OCI-LY7 (cell line): ENCODE data around the gene C21orf91. TPM values are rescaled to one million over a fixed set of nuclear protein-coding genes. Genes with fewer than 3 reads are reported as not detected.

Experiments
- BruUV-seq: library from RNA; stranded (reverse); fragments of 400-500 nt; replicated peaks from 2 replicates; lab custom pipeline; 2021; lab: Mats Ljungman, UMichigan
- CTCF ChIA-PET: fragments of 300-600 bp; sonication (Branson Sonifier 250); formaldehyde crosslinking; loops from one replicate; lab custom pipeline; 2022; ENCODE audit warnings: antibody characterized with exemption; ENCODE audit not compliant: unreplicated experiment; lab: Charles Lee
- POLR2A ChIA-PET: fragments of 300-600 bp; sonication (Branson Sonifier 250); formaldehyde crosslinking; loops from one replicate; lab custom pipeline; 2022; ENCODE audit warnings: antibody characterized with exemption; lab: Charles Lee
- DNase-seq: peaks from one replicate; pipeline ENCODE4 v3.0.0-alpha.2; 2015; ENCODE audit warnings: low spot score
- H2AFZ ChIP-seq: fragments of 200-600 bp; sonication (generic), shearing (Covaris generic); 2 replicates; pipeline ENCODE4 v1.6.1; 2014; ENCODE audit warnings: mild to moderate bottlenecking, antibody characterized with exemption, low read length, moderate library complexity
- H3K27ac ChIP-seq: fragments of 200-600 bp; sonication (generic); 2 replicates; pipeline ENCODE4 v1.5.1; 2014; ENCODE audit warnings: mixed run types, low read depth, mild to moderate bottlenecking, moderate library complexity, low read length, inconsistent platforms; ENCODE audit not compliant: poor library complexity, severe bottlenecking
- H3K36me3 ChIP-seq: fragments of 200-600 bp; sonication (generic); 2 replicates; pipeline ENCODE4 v1.6.1; 2014; ENCODE audit warnings: mild to moderate bottlenecking, antibody characterized with exemption, low read length, moderate library complexity, mixed read lengths; ENCODE audit not compliant: insufficient read depth
- H3K4me1 ChIP-seq: fragments of 200-600 bp; sonication (generic); 2 replicates; pipeline ENCODE4 v1.5.1; 2014; ENCODE audit warnings: mild to moderate bottlenecking, low read length; ENCODE audit not compliant: insufficient read depth, poor library complexity, severe bottlenecking
- H3K4me2 ChIP-seq: fragments of 200-600 bp; sonication (generic); 2 replicates; pipeline ENCODE4 v1.6.1; 2014; ENCODE audit warnings: mild to moderate bottlenecking, low read length
- H3K4me3 ChIP-seq: fragments of 200-600 bp; sonication (generic); 2 replicates; pipeline ENCODE4 v1.5.1; 2014; ENCODE audit warnings: mild to moderate bottlenecking, low read depth, low read length; ENCODE audit not compliant: poor library complexity, severe bottlenecking
- H3K79me2 ChIP-seq: fragments of 200-600 bp; sonication (generic); 2 replicates; pipeline ENCODE4 v1.6.1; 2016; ENCODE audit warnings: low read depth, mild to moderate bottlenecking, low read length, moderate library complexity, mixed read lengths; ENCODE audit not compliant: insufficient read depth
- H3K9me2 ChIP-seq: fragments of 200-600 bp; sonication (generic); 2 replicates; pipeline ENCODE4 v1.6.1; 2016; ENCODE audit warnings: mild to moderate bottlenecking, low read length, mixed read lengths; ENCODE audit not compliant: insufficient read depth
- H3K9me3 ChIP-seq: fragments of 200-600 bp; sonication (generic); 2 replicates; pipeline ENCODE4 v1.6.1; 2014; ENCODE audit warnings: mild to moderate bottlenecking, mixed run types, low read length, mixed read lengths
- H4K20me1 ChIP-seq: fragments of 200-600 bp; sonication (generic); 2 replicates; pipeline ENCODE4 v1.6.1; 2014; ENCODE audit warnings: mild to moderate bottlenecking, antibody characterized with exemption, low read length, moderate library complexity, mixed read lengths; ENCODE audit not compliant: insufficient read depth
- EZH2phosphoT487 ChIP-seq: fragments of 200-600 bp; sonication (generic); IDR thresholded peaks from 2 replicates; pipeline ENCODE4 v1.6.1; 2018; ENCODE audit warnings: low read depth, borderline replicate concordance, mild to moderate bottlenecking, mixed run types, antibody characterized with exemption, low read length, moderate library complexity, mixed read lengths
- intact Hi-C: fragments of 100-400 bp; cut with micrococcal nuclease; formaldehyde crosslinking; loops from one replicate; pipeline ENCODE4 v1.10.0; 2022; ENCODE audit not compliant: unreplicated experiment
- total RNA-seq, 2 experiments: library from RNA; depleted of rRNA in 1 of 2; stranded (reverse); fragments of >200 nt in 1 of 2; shearing (Covaris generic) in 1 of 2; gene quantifications; 2 replicates each; pipeline ENCODE4 v1.2.3, GENCODE V29; 2014 to 2022
- TF ChIP-seq, protein P1 (sequence below): fragments of 200-600 bp; sonication (generic); conservative IDR thresholded peaks from 2 replicates; pipeline ENCODE4 v1.5.1; 2014; ENCODE audit warnings: mild to moderate bottlenecking, antibody characterized with exemption, low read length, moderate library complexity, mixed read lengths

The C21orf91 gene
- total RNA-seq, 2 experiments from 2014 or later = 15.8 to 32.8 TPM

DNA sequence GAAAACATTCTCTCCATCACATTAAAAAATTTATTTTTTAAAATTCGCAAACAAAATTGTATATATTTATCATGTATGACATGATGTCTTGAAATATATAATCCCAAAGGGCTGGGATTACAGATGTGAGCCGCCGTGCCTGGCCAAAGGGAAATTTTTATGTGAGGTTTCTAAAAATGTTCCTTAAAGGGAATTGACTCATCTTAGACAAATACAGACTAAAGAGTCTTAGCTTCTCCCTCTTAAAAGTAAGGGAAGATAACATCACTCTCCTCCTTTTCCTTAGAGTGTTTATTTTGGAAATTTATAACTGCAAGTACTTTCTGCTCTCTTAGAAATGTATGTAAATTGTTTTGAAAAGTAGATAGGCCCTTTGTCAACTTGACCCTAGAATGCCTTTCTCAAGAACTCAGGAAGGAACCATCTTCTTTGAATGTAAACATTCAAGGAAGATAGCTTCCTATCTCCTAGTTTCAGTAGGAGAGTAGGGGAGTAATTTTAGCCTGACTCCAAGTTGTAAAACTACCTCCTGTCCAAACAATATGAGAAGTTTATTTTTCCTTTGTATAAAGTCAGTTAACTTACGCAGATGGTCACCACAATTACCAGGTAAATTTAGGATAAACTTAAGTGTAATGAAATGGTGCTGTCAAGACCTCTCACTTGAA lies 59.5 kb downstream of the C21orf91 start:
- DNase-seq = no peak
- intact Hi-C loops = loop anchor here (10.0 kb wide), 1 partner anchor 65 kb away; no protein-coding TSS in a partner anchor
- POLR2A ChIA-PET = interaction anchor here (0.7 kb wide), 1 partner anchor 366 kb away, joined by 3 read pairs; no protein-coding TSS in a partner anchor
- Histone ChIP-seq H3K27ac (no peak overlapping the region), H3K4me1 (no peaks in the 10 kb centered on the region), H3K4me3 (no peak overlapping the region), H4K20me1 (no peaks in the 10 kb centered on the region), H3K36me3 (no peaks in the 10 kb centered on the region), H3K9me3 (no peaks in the 10 kb centered on the region), H2AFZ (no peak overlapping the region), H3K4me2 (no peak overlapping the region), H3K79me2 (no peaks in the 10 kb centered on the region), H3K9me2 (no peaks in the 10 kb centered on the region)
- CTCF ChIA-PET = no interaction called here
- no TSS peak for BruUV-seq
- TF ChIP-seq EZH2phosphoT487 = no peak
- TF ChIP-seq, protein P1, sequence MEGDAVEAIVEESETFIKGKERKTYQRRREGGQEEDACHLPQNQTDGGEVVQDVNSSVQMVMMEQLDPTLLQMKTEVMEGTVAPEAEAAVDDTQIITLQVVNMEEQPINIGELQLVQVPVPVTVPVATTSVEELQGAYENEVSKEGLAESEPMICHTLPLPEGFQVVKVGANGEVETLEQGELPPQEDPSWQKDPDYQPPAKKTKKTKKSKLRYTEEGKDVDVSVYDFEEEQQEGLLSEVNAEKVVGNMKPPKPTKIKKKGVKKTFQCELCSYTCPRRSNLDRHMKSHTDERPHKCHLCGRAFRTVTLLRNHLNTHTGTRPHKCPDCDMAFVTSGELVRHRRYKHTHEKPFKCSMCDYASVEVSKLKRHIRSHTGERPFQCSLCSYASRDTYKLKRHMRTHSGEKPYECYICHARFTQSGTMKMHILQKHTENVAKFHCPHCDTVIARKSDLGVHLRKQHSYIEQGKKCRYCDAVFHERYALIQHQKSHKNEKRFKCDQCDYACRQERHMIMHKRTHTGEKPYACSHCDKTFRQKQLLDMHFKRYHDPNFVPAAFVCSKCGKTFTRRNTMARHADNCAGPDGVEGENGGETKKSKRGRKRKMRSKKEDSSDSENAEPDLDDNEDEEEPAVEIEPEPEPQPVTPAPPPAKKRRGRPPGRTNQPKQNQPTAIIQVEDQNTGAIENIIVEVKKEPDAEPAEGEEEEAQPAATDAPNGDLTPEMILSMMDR = no peak

DNA sequence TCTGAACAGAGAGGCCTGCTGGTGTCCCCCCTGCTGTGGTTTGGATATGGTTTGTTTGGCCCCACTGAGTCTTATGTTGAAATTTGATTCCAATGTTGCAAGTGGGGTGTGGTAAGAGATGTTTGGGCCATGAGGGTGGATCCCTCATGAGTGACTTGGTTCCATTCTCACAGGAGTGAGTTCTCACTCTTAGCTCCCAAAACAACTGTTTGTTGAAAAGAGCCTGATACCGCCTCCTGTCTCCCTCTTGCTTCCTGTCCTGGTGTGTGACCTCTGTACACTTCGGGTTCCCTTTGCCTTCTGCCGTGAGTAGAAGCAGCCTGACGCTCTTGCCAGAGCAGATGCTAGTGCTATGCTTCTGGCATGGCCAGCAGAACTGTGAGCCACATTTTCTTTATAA lies 60.5 kb downstream of the C21orf91 start:
- H2AFZ ChIP-seq = no peak overlapping the region
- POLR2A ChIA-PET = interaction anchor here (0.5 kb wide), 1 partner anchor 14 kb away, joined by 3 read pairs; no protein-coding TSS in a partner anchor
- no TSS peak for BruUV-seq

More for the DNA sequence above, 60.5 kb downstream of the C21orf91 start:
- Histone ChIP-seq H3K27ac (no peak overlapping the region), H3K9me3 (no peaks in the 10 kb centered on the region), H3K9me2 (no peaks in the 10 kb centered on the region), H3K4me1 (no peaks in the 10 kb centered on the region), H3K36me3 (no peaks in the 10 kb centered on the region), H3K4me2 (no peak overlapping the region), H3K4me3 (no peak overlapping the region), H3K79me2 (no peaks in the 10 kb centered on the region), H4K20me1 (no peaks in the 10 kb centered on the region)
- CTCF ChIA-PET = no interaction called here
- no peak for DNase-seq
- TF ChIP-seq, protein P1 = no peak
- intact Hi-C loops = loop anchor here (10.0 kb wide), 1 partner anchor 64 kb away; no protein-coding TSS in a partner anchor
